HG02973 (cell line): ENCODE results near the gene WDCP.
"Not testable (repeated sequence)": the region's sequence is repeated elsewhere in the genome, so short reads cannot be mapped to it uniquely, and the experiment has no call there.

Experiments
- ATAC-seq: cut with Tn5 transposase; IDR thresholded peaks from one replicate; pipeline ENCODE4 v1.9.1; 2021; ENCODE audit warnings: moderate library complexity; ENCODE audit not compliant: unreplicated experiment

WDCP gene

DNA sequence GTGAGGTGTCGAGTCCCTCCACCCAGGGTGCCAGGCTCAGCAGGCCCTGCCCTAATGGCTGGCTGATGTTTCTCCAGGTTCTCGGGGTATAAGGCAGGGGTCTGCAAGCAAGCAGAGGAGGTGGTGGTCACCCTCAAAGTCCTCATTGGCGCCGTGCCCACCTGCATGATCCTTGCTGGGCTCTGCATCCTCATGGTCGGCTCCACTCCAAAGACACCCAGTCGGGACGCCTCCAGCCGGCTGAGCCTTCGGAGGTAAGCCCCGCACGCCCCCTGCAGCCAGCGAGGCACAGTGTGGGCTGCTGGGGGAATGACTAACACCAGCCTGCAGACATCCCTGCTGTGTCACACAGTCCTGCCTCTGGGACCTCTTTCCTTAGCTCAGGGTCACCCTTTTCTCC lies 23.2 kb downstream of the WDCP start:
- ATAC-seq: no peak

DNA sequence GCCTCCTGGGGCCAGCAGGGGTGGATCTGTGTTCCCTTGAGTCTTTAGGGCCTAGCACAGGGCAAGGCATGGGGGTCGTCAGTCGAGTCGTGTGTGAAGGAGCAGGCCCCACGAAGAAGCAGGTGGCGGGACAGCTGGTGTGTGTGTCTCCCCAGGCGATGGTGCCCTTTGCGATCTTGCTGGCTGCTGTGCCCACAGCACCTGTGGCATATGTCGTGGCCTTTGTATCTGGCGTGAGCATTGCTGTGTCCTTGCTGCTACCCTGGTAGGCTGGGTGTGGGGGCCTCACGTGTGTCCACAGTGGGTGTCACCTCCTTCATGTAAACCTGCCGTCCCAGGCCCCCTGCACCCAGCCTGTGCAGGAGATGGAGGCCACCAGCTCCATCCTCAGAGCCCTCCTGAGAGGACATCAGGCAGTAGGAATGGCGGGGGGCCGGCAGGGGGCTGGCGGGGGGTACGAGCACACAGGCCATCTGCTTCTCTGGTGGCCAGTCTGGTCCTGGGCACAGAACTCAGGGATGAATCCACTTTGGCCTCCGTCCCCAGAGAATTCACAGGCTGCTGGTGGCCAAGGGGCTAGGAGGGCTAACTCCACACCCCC lies 24.1 kb downstream of the WDCP start:
- ATAC-seq: no peak

DNA sequence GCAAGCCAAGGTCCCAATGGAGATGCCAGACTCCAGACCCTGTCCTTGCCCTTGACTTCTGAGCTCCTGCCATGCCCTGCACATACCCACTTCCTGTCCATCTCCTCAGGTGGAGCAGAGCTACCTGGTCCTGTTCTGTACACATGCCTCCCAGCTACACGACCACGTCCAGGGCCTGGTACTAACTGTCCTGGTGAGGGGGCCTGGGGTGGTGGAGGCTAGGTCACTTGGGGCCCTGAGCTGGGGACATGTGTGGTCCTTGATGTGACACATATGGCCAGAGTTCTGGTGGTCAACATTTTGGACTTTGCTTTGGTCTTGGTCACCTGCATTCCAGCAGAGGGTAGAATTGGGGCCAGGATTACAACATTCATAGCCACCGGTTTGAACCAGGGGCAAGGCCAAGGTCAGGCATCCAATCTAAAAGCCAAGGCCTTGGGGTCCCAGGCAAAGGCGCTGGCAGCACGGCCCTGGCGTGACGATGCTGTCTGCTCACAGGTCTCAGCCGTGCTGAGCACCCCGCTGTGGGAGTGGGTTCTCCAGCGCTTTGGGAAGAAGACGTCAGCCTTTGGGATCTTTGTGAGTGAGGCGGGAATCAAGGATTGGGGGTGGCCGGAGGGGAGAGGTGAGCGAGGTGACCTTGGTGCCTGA lies 24.7 kb downstream of the WDCP start:
- ATAC-seq: no peak

DNA sequence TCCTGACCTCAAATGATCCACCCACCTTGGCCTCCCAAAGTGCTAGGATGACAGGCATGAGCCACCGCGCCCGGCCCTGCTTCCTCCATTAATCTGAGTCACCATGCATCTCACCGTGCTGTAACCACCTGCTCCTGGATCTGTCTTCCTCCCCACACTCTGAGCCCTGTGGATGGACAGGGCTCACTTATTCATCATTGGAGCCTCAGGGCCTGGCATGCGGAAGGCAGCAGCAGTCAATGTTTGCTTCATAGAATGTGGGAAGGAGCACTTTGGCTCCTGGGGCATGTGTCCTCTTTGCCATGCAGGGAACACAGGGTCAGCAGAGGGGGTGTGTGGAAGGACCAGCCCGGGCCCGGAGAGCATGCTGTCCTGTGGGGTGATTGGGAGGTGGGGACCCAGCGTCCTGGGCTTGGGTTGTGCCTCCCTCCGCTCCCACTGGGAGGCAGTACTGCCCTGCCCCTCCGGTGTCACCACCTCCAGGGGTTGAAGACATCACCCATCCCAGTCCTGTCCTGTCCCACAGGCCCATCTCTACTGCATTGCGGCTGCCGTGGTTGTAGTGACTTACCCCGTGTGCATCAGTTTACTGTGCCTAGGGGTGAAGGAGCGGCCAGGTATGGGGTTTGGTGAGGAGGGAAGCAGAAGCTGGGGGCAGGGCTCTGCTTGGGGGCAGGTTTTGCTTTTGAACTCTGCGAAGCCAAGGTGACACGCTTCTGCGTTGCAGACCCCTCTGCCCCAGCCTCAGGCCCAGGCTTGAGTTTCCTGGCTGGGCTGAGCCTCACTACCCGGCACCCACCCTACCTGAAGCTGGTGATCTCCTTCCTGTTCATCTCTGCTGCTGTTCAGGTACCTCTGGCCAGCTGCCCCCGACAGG lies 25.8 kb downstream of the WDCP start:
- no peak for ATAC-seq

DNA sequence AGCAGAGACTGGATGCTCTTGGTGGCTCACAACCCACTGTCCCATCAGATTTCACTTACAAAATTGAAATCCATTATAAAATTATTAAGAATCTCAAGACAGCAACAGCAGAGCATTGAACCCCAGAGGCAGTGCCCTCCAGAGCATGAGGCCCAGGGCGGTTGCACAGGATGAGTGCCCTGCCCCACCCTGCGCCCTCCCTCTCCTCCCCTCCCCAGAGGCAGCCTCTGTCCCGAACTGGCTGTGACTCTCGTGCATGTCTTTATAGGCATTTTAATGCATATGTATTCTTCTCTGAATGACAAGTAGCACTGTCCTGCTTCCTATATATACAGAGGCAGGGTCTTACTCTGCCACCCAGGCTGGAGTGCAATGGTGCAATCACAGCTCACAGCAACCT lies 26.9 kb downstream of the WDCP start:
- no peak for ATAC-seq

DNA sequence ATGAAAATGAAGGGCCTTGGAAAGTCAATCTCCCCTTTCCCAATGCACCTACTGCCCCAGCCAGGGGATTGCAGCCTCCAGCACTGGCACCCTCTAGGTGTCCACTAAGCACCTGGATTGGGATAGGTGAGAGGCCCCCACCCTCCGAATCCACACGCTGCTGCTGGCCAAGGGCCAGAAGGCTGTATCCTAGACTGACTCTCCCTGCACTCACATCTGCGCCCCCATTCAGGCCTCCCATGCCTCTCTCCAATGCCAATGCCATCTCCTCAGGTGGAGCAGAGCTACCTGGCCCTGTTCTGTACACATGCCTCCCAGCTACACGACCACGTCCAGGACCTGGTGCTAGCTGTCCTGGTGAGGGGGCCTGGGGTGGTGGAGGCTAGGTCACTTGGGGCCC lies 27.5 kb downstream of the WDCP start:
- ATAC-seq: no peak

DNA sequence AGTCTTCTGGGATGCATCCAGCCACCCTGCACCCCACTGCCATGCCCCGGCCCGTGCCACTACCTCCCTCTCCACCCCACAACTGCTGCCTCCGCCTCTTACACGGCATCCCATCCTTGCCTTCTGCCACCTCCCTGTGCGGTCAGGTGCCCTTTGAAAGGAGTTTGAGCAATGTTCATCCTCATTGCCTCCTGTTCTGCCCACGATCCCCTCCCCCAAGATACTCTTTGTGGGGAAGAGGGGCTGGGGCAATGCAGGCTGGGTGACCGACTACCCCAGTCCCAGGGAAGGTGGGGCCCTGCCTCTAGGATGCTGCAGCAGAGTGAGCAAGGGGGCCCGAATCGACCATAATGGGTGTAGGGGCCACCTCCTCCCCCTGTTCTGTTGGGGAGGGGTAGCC lies 28.9 kb downstream of the WDCP start:
- no peak for ATAC-seq

DNA sequence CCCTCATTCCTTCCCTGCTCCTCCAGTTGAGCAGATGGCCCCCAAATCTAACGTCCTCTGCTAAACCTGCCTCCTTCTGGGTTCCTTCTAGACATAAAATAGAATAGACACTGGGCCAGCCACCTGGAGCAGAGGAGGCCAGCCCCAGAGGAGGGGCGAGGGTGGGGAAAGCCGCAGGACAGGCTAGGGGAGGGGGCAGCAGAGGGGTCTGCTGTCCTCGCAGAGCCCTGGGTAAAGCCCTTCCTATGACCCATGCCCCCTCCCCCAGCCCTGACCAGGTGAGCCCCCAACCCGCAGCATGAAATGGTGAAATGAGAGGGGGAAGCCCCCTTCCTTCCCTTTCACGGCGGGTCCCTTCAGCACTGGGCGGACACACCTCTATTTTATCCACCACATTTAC lies 29.5 kb downstream of the WDCP start:
- no peak for ATAC-seq

DNA sequence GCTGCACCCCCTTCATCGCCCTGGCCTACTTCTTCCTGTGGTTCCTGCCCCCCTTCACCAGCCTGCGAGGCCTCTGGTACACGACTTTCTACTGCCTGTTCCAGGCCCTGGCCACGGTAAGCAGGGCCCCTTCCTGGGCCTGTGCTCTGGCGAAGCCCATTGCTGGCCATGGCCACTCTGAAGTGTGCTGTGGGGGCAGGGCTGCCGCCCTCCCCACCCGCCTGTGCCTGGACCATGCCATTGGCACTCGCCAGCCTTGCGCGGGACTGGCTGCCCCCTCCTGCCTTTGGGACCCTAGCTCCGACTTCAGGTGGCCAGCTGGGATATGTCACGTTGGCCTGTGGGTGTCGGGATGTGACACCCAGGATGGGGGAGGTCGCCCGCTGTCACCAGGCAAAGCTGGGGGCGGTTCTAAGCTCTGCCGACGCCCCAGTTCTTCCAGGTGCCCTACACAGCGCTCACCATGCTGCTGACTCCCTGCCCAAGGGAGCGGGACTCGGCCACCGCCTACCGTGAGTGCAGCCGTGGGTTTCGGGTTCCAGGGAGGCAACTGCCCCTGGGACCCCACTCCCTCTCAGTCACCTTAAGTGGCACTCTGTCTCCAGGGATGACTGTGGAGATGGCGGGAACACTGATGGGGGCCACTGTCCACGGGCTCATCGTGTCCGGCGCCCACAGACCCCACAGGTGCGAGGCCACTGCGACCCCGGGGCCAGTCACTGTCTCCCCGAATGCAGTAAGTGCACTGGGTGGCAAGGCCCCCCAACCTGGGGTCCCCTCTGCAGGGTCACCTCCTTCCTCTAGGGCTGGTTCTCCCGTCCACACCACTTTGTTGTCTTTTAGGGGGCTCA lies 30.1 kb downstream of the WDCP start:
- ATAC-seq: no peak

DNA sequence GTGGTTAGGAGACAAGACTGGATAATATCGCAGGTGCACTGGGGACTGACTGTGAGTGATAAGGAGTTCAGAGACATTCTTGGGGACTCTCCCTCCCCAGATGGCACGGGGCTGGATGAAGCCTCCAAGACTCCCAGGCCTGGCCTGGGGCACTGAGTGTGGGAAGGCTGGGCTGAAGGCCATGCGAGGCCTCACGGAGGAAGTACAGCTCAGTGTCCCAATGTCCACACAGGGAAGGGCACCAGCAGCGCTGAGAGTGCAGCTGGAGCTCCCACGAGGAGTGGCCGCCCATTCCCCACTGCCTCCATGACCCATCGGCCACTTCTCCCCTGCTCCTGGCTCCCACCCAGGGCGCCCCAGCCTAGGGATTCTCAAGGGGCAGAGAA lies 30.8 kb downstream of the WDCP start:
- no peak for ATAC-seq

DNA sequence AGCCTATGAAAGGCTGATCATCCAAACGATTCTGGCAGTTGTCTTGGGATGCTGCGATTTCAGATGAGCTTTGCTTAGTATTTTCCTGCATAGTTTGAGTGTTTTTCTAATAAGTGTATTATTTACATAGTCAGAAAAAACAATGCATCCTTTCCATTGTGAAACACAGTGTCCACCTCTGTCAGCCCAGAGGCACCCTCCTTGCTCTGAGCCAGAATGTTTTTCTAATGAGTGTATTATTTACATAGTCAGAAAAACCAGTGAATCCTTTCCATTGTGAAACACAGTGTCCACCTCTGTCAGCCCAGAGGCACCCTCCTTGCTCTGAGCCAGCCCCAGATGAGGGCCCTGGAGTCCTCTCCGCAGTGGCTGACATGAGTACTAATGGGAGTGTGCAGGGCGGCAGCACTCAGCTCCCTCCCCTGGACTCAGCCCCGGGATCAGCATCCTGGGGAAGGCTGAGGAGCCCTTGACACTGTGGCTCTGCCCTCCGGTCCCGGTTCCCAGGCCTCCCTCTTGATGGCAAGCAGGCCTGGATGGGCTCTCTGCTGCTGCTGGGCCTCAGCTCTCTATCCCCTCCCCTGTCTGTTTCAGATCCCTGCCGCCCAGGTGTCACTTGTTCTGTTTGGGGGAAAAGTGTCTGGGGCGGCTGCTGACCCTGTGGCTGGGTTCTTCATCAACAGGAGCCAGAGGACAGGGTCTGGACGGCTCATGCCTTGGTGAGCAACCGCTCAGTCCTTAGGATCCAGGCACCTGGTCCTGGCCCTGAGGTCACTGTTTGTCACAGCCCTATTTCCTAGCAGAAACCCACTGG lies 31.4 kb downstream of the WDCP start:
- no peak for ATAC-seq

DNA sequence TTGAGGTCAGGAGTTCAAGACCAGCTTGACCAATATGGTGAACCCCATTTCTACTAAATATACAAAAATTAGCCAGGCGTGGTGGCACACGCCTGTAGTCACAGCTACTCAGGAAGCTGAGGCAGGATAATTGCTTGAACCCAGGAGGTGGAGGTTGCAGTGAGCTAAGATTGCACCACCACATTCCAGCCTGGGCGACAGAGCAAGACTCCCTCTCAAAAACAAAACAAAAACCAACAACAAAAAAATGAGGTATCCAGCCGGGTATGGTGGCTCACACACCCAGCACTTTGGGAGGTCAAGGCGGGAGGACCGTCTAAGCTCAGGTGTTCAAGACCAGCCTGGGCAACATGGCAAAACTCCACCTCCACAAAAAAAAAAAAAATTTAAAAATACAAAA lies 32.3 kb downstream of the WDCP start:
- not testable (repeated sequence) for ATAC-seq

DNA sequence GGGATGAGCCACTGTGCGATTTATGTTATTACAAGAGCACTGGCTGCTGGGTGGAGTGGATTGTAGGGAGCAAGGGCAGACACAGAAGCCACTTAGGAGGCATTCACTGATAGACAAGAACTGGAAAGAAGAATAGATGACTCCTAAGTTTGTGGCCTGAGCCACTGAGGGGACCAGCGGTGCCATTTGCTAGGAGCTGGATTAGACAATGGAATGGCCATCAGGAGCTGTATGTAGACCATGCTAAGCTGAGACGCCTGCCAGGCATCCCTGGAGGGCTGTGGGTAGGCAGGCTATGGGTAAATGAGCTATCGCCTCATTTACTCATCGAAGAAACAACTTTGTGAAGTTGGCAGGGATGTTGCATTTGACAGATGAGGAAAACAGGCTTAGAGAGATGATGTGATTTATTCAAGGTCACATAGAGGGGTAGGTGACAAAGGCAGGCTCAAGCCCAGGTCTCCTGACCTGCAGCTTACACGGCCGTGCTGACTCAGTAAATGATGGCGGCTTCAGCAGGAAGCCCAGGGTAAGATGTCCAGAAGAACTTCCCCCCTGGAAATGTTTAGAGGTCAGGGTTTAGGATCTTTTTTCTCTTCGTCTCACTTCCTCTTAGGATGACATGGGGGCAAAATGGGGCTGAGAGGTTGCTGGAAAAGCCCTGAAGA lies 34.5 kb downstream of the WDCP start:
- no peak for ATAC-seq

DNA sequence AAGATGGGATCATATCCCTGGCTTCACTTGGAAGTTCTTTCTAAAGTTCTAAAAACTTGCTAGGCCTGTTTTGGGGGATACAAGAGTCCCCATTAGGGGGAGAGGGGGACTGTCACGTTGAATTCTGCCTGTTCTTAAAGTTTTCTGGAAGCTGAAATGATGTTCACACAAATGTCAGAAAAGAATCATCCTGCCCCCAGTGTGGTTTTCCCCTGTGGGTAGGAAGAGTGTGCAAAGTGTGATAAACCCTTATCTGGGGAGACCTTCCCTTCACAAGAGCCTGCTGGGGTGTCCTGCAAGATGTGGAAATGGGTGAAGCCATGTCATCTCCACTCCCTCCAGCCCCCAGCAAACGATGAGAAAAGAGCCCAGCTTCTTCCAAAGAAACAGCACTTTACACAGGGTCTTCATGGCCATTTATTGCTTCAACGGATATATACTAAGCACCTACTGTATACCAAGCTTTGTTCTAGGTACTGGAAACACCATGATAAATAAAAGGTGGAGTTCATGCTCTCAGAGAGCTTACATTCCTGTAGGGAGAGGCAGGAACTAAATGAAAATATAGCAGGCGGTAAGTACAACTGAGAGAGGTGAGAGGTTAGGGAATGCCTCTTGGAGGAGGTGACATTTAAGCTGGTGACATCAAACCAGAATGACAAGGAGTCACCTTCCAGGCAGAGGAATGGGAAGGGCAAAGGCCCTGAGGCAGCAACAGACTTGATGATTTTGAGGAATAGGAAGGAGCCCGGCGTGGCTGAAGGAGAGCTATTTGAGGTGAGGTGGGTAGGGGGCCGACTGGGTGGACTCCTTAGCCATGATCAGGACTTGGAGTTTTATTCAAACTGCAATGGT lies 35.7 kb downstream of the WDCP start:
- ATAC-seq: no peak

DNA sequence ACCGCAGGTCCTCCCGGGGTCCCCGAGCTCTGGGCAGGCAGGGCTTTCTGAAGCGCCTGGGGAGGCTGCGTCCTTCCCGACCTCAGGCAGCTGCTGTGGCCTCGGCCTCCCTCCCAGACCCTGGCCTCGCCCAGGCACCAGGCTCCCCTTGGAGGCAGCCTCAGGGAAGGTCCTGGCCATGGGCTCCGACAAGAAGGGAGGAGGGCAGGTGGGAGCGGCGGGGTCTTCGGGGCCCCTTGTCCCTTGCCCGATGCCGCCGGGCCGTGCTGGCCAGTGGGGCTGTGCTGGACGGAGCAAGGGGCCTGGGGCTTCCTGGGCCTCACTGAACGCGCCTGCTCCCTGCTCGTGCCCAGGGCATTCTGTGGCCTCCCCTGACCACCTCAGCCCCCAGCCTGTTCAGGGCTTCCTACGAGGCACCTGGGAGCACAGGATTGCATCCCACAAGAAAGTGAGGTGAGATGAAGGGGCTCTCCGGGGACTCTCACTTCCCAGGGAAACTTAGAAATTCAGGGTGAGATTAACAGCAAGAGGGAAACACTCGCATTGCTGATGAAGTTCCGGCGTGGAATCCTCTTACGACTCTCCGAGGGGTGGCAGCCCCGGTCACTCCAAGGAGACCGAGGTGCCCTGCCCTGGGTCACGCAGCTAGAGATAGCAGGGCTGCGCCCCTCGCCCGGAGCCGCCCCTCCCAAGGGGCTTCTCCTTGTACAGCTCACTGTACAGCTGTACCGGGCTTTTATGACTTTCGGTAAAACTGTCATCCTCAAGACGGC lies 36.5 kb downstream of the WDCP start:
- no peak for ATAC-seq

DNA sequence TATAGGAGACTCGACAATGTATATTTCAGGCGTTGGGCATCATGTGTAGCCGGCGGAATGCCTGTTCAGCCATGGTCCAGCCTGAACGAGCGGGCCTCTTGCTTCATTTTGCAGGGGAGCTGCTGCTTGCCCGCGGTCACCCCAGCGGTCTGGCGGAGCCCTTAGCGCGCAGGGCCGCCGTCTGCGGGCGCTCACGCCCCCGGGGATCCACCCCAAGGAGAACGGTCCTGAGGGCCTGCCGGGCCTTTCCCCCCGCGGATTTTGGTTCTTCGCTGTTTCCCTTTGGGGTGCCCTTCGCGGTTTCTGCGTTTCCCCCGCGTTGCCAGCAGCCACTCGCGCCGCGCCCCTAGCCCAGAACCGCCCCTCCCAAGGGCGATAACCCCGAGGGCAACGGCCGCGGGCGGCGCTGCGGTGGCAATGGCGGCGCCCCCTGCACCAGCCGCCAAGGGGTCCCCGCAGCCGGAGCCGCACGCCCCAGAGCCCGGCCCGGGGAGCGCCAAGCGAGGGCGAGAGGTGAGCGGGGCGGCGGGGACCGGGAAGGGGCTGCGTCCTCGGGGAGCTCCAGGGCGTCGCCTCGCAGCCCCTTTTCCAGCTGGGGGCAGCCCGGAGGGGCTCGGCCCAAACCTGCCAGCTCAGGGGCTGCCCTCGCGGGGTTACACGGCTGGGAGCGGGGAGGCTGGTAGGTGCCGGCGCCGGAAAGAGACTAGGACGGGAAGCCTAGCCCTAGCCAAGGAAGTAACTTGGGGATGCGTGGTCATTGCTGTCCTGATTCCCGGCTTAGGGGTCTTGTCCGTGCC lies 37.3 kb downstream of the WDCP start, which contains the start of gene MFSD2B:
Gene MFSD2B, plus strand, starts transcription at position 406 of the 797 bp plus-strand sequence. Its CDS starts 12 bp downstream, at position 418.
- ATAC-seq: no peak

DNA sequence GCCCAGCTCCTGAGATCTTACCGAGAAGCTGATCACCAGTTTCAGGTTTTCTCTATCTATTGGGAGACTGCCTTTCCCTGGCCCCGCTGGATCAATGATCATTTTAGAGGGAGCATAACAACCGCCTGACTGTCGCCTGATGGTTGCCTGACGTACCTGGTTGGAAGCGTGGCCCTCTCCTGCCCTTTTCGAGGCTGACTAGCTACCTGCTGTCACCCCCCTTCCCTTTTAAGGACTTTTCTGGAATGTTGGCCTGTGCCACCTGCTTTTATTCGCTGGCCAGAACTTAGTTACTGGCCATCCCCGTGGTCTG lies 37.9 kb downstream of the WDCP start:
- no peak for ATAC-seq
